IPS-NIHi7 (cell line): Measurements from ENCODE around the gene STN1.
"Not testable (repeated sequence)": the region's sequence is repeated elsewhere in the genome, so short reads cannot be mapped to it uniquely, and the experiment has no call there.

Experiments
- DNase-seq: peaks from one replicate; pipeline ENCODE4 v3.0.0; 2012; ENCODE audit warnings: mixed read lengths; ENCODE audit errors: extremely low spot score

The STN1 gene

DNA sequence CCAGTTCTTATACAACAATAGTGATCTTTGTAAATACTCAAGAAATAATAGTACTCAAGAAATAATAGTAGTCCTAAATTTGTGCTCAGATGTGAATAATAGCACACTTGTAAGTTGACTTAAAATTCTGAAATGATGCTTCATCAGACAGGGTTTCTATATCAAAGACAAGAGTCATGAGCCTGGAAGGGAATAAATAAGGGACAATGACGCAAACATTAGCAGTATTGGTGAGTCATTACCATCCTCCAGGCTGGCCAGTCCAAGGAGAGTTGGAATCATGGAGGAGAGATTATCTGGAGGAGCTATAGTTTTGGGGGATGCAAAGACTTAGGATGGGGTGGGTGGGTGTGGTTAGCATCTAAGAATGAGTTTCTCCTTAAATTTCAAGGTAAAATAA lies 56.5 kb downstream of the STN1 start:
- no peak for DNase-seq

DNA sequence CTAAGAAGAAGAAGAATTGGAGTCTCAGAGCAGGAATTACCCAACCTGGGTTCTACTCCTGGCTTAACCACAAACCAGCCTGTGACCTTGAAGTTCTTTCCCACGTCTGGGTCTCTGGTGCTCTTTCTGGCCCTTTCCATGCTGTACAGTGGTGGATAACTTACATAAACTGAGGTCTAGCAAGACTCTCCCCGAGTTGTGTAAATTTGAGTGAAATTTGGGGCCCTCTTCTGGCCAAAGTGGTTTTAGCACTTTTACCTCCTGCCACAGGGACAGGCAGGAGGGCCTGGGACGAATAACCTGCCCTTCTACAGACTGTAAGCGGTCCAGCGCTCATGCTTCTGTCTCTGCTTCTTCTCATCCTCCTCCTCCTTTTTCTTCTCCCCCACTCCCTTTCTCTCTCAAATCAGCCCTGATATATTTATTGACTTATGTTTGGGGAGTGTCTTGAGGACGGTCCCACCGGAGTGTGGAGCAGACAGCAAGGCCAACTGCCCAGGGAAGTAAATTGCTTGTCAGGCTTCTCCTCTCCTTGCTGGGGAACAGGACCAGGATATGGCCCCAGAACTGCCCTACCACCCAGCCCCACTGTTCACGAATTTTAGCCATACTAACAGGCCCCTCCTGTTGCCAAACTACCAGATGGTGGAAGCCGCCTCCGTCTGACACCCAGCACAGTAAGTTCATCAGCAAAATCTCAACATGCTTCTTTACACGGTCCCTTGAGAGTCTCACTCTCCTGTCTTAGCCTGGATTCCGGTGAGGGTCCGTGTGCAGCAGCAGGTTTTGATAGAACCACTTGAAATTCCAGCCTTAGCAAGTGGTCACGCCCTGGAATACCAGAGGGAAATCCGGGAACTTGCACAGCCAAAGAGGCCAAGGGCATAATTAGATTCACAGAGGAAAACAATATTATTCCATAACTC lies 58.6 kb downstream of the STN1 start:
- DNase-seq: peak; percentile 73

DNA sequence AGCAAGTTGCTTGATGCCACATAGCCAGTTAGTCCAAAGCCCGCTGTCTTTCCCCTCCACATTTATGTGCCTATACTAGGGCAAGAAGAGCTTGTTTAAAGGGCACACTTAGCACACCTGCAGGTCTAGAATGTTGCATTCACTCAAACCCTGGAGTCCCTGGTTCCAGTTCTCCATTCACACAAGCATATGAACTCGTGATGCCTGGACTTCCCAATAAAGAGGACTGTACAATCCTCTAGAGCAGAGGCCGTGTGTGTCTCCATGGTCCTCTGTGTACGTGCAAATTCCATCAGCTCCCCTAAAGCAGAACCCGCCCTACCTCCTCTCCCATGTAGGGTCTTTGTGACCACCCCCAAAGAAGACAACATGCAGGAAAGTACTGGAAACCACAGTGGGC lies 59.6 kb downstream of the STN1 start:
- DNase-seq: no peak

DNA sequence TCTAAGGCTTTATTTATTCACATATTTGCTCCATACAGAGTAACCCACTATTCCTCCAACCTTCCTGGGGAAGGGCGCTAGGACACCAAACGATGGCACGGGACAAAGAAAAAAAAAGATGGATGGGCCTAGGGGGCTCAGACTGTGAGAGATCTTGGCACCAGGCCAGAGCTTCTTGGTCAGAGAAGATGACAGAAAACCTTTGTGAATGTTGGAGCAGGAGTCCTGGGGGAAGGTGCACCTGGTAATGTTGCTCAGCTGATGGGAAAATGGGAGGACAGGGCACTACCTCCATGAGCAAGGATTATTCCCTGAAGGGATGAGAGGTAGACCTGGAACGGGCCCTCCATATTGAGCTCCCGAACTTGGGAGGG lies 61.2 kb downstream of the STN1 start:
- DNase-seq: no peak

DNA sequence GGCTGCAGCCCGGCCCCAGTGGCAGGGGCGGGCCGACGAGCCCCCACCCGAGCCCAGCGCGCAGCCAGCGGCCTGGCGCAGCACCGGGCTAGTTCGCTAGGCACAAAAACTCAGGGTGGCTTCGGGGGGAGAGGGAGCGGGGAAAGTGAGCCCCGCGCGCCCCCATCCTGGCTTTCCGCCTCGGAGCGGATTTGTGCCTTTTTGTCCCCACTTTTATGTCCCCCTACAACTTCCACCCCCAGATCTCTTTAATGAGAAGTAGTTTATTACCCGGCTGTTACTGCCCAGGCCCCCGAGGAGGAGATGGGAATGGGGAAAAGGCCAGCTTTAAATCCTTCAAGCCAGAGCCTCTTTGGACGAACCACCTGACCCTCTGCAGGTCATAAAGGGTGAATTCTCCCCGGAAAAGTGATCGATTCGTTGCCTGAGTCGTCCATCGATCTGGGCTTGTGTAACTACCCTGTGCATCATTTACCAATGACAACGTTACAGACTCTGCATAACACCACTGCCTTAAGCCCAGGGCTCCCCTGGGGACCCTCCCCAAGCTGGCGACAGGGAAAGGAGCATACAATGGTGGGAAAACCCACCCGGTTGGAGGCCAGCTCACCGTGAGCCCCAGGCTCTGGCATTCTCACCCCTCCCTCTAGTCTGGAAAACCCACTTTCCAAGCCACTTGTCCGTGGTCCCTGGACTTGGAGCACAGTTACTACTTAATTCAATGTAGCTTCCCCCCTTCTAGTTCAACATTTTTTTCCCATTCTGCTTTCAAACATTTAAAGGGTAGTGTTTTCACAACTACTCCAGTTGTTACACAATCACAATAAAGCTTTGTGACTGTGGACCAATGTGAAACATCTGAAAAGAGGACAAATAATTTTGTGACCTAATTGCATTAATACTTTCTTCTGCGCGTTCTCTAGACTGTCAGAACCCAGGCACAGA lies 61.9 kb downstream of the STN1 start:
- no peak for DNase-seq

DNA sequence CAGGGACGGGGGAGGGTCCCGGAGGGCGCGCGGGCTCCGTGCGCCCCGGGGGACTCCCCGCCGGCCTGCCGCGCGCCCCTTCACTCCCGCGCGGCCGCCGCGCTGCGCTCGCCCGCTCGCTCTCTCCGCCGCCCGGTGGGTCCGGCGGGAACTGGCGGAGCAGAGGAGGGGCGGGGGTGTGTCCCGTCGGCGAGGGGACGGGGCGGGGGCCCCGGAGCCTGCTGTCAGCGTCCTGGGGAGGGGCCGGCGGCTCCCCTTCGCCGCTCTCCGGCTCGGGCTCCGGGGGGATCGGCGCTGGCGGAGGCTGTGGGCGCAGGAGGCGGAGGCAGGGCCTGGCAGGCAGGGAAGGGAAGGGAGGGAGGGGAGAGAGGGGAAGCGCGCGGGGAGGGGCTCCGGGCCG lies 62.6 kb downstream of the STN1 start, which contains the start of gene SH3PXD2A:
SH3PXD2A (minus strand) TSS at position 153 of the 400 bp plus-strand sequence. CDS start 310 bp downstream, outside the sequence.
- peak; percentile 73 for DNase-seq

DNA sequence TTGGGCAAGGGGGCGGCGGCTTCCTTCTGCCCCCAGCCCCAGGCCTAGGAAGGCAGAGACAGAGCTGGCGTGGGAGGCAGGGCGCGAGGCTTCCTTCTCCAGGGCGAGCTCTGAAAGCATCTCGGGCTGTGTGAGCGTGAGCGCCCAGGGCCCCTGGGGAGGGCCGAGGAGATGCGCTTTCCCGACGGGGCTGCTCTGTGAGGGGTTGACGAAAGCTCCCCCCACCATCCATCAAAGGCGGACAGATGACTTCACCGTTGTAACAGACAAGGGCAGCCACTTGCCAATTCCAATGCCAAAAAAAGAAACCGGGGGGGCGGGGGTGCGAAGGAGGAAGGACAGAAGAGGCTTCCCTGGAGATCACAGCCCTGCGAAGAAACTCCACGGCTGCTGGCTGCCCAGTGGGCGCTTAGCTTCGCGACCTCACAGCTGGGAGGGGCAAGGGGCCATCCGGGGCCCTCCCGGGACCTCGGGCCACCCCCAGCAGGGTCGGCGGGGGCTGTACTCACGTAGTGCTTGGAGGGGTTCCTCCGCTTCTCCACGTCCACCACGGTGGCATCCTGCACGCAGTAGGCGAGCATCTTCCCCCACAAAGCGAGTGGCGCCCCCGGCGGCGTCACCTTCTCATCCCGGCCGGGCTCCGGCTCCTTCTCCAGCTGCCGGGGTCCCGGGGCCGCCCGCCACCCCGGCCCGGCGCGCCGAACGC lies 63.1 kb downstream of the STN1 start:
- DNase-seq: no peak

DNA sequence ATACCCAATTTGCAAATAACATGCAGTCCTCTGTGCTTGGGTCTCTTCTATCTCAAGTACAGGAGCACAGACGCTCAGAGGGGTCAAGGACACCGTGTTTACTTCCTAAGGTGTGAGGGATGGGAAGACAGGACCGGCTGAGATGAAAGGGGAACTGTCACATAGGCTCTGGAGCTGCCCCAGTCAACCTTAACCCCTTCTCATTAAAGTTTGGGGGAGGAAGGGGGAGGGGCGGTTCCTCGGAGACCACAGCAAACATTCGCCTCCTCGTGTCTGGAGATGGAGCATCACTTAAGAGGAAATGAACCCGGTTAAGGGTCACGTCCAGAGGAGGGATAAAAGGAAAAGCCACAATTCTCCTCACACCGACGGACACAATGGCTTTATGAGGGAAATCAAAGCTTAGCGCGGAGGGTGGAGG lies 63.7 kb downstream of the STN1 start:
- DNase-seq: peak; percentile 49

DNA sequence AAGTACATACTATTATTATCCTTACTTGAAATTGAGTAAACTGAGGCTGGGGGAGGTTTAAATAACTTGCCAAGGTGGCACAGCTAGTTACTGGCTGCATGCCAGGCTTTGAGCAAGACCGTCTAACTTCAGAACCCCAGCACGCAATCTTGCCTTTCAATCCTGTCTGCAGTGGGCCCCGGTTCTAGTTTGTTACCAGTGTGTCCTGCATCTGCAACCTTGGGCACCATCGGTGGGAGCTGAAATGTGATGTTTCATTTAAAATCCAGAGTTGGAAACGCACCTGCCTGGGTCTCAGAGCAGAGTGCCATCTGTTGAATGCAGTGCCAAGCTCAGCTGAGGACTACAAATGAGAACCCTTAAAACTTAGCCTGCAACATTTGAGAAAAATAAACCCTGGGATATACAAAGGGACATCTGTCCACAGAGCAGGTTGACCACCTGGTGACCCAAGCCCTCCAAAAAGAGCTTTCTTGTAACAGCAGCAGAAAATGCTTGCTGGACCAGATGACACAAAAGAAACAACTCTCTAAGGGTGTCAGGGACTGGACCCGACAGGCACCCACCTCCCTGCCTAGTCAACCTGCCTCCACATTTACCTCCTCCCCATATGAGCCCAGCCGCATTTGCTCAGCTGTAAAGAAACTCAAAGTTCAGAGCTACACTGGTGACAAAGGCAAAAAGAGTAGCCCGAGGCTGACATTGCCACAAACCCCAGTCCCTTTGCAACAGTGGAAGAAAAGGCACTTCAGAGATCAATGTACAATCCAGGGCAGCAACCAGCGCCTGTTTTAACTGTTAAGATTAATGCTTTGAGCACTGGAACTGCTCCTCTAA lies 64.3 kb downstream of the STN1 start:
- DNase-seq: no peak

DNA sequence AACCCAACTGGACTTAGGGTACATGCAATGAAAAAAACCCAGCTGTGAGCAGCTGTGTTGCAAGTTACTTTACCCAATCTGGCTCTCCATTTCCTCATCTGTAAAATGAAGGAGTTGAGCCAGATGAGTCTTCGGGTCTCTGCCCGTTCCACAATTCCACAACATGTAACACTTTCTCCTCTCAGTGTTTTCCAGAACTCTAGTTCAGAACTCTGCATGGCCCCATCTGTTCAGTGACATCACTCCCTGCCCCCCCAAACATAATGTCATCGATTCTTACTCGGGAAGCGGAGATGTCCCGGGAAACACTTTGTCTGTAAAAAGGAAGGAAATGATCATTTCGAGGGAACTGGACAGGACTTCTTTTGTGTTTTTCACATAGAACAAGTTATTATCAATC lies 65.1 kb downstream of the STN1 start:
- no peak for DNase-seq

DNA sequence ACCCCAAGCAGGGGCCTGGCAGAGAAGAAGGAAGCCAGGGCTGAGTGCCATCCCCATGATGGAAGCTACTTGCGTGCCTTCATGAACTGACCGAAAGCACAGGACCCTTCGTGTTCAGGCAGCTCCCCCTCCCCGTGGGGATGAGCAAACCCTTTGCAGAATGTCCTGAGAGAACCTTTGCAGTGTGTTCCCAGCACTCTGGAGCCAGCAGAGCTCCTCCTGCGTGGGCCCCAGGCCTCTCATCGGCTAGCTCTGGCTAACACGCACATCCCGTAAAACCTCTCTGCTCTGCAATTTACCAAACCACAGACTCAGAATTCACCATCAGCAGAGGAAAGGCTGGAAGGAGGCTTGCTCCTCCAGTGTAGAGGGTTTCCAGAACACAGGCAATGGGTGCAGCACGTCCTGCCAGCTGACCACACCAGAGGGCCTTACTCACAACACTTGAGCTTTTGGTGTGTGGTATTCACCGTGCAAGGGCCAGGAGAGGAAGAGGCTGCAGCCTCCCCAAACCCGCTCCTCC lies 65.7 kb downstream of the STN1 start:
- DNase-seq: no peak

DNA sequence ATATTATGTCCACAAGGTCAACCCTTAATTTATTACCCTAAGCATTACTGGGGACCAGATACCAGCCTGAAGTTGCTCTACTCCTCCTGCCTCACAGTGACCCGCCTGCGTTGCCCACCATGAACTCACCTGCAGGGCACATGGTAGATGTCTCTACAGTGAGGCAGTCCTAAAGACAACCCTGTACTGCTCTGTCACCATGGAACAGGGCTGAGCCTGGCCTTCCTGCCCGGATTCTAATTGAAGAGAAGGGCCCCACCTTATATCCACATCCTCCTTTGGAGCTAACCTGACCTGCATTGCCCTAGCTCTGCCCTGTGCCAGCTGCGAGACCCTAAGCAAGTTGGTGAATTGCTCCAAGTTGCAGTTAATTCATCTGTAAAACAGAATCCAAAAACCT lies 66.7 kb downstream of the STN1 start:
- no peak for DNase-seq

DNA sequence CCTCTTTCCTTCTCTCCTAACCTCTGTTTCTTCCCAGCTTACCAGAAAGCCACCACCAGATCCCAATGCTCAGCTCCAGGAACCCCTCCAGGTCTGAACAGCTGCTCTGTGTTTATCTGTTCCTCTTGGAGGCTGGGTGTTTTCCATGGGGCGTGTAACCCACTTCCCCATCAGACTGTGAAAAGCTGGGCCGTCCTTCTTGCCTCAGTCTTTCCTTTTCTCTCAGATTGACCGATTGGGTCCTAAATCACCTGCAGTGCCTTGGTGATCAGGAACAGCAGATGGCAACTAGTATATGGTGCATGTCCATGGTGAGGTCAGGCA lies 67.5 kb downstream of the STN1 start:
- DNase-seq: no peak

DNA sequence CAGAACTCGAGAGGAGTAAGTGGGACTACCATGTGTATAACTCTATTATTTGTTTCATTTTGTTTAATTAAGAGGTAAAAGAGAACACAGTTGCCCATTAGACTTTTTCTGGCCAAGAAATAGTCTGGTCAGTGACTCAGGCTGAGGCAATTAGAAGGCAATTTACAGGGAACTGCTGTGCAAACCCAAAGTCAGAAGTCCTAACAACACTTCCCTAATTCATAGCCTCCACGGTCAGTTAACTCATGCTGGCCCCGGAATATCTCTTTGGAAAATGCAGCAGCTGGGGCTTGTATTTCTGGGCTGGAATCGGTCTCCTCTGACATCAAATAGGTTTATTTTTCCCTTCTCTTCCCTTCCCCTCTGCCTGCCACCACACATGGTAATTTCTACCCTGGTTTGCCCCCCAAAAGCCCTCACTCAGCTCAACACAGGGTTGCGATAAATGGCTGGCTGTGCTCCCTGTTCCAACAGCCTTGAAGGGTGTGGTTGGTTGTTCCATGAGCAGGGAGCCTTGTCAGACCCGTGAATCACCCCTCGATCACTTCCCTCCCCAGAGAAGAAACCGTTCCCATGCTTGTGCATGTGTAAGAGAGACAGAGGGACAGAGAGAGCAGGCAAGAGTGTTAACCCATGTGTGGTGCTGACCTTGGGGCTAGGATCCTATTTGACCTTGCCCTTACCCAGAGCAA lies 68.0 kb downstream of the STN1 start:
- no peak for DNase-seq

DNA sequence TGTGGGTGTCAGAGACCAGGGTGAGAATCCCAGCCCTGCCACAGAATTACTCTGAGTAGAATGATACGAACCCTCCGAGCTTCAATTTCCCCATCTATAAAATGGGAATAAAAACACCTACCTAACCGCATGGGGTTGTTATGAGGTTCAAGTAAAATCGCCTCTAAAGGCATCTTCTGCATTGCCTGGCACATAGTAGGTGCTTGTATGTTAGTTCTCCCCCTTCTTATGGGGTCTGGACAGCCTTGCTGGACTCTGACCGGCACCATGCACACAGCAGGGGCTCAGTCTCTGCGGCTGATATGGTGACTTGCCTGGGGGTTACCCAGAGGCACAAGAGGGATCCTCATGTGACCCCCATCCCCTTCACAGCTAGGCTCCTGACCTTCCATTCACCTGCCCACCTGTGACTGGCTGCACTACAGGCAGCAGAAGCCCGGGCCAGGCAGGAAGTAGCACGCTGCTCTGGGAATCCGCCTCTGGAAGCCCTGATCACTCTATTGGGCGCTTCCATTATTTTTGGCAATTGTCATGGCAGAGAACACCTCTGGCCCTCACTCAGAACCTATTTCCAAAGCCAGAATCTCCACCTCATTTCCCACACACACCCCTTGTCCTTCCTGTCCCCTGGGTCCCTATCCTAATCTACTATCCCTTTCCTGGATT lies 68.6 kb downstream of the STN1 start:
- no peak for DNase-seq

DNA sequence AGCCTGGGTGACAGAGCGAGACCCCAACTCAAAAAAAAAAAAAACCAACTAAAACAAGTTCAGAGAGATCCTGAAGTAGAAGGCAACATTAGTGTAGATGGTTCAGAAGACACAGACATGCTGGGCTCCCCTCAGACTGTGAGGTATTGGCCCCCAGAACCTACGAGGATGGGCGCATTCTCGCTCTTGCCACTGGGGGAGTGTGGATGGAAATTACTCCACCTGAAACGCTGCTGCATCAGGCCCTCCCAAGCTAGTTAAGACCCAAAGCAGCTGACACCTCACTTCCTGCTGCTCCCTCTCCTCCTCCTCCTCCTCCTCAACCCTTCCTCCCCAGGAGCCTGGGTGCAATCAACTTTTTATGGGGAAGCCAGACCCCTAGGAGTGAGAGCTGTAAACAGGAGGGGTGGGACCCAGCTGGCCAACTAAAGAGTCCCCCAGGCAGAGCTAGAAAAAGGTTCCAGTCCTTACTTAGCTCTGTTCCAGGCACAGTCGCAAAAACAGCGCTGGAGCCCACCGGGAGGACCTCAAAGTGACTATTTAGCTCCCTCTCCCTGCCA lies 70.0 kb downstream of the STN1 start:
- DNase-seq: peak; percentile 58

DNA sequence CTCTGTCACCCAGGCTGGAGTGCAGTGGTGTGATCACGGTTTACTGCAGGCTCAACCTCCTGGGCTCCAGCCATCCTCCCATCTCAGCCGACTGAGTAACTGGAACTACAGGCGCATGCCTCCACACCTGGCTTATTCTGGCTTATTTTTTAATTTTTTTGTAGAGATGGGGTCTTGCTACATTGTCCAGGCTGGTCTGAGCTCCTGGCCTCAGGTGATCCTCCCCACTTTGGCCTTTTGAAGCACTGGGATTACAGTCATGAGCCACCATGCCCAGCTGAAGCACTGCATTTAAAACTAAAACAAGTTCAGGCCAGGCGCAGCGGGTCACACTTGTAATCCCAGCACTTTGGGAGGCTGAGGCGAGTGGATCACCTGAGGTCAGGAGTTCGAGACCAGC lies 70.6 kb downstream of the STN1 start:
- no peak for DNase-seq

DNA sequence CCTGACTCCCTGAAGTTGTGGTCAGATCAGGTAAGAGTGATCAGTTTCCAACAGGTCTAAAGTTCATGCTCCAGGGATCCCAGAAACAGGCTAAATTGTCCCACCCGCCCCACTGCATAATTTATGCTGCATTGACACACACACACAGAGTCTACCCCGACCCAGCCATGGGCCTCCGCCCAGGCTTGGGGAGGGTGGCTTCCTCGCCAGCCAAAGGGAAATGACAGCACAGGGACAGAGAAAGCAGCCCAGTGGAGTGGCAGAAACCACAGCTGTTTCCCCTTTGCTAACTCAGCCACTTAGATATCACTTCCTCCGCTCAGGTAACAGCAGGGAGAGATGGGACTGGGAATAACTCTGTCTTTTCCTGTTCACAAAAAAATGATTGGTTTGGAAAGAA lies 72.0 kb downstream of the STN1 start:
- DNase-seq: no peak

DNA sequence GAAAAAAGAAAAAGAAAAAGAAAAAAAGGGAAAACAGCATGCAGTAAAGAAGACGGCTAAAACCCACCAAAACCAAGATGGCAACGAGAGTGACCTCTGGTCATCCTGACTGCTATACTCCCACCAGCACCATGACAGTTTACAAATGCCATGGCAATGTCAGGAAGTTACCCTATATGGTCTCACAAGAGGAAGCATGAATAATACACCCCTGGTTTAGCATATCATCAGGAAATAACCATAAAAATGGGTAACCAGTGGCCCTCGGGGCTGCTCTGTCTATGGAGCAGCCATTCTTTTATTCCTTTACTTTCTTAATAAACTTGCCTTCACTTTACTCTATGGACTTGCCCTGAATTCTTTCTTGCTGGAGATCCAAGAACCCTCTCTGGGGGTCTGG lies 72.6 kb downstream of the STN1 start:
- not testable (repeated sequence) for DNase-seq
